HEK293 (cell line): ENCODE results near the gene PRPF31.

Experiments used
- CTCF ChIA-PET: fragments of 350-600 bp; formaldehyde crosslinking; extraction: SDS; loops from one replicate; lab custom pipeline; 2021; ENCODE audit warnings: antibody characterized with exemption; lab: Yijun Ruan, JAX
- POLR2A ChIA-PET: fragments of 300-600 bp; formaldehyde crosslinking; extraction: SDS; loops from one replicate; lab custom pipeline; 2020; ENCODE audit warnings: antibody characterized with exemption, inconsistent platforms; lab: Yijun Ruan, JAX
- H3K27ac ChIP-seq: fragments of 200-500 bp; sonication (Bioruptor generic); 2 replicates; pipeline ENCODE4 v1.5.1; 2014; ENCODE audit warnings: low read depth, low read length, control low read depth, inconsistent platforms; ENCODE audit errors: extremely low read depth
- H3K36me3 ChIP-seq, 2 experiments: fragments of 200-500 bp in 1 of 2; sonication (Bioruptor generic) in 1 of 2; 1 replicate in 1 of 2; 2 replicates in 1 of 2; pipeline ENCODE4 v1.5.1; 2014 to 2017; ENCODE audit warnings: inconsistent platforms in 2 of 2, low read length in 2 of 2; ENCODE audit not compliant: control insufficient read depth in 2 of 2, insufficient read depth in 1 of 2
- H3K4me1 ChIP-seq: fragments of 200-500 bp; sonication (Bioruptor generic); 2 replicates; pipeline ENCODE4 v1.5.1; 2014; ENCODE audit warnings: mild to moderate bottlenecking, low read length, inconsistent platforms; ENCODE audit not compliant: control insufficient read depth, insufficient read depth
- H3K4me3 ChIP-seq: 2 replicates; pipeline ENCODE4 v1.5.1; 2011; ENCODE audit warnings: low read depth, mild to moderate bottlenecking, control low read depth, low read length, moderate library complexity
- H3K9me3 ChIP-seq: fragments of 200-500 bp; sonication (Bioruptor generic); 2 replicates; pipeline ENCODE4 v1.5.1; 2014; ENCODE audit warnings: low read depth, low read length, inconsistent platforms; ENCODE audit not compliant: control insufficient read depth, insufficient read depth
- EGR2 ChIP-seq: fragments of 450-650 bp; formaldehyde crosslinking; IDR thresholded peaks from 2 replicates; pipeline ENCODE4 v1.5.1; 2016; ENCODE audit warnings: low read depth, missing biosample characterization, missing genetic modification characterization
- GFI1B ChIP-seq: fragments of 450-650 bp; formaldehyde crosslinking; IDR thresholded peaks from 2 replicates; pipeline ENCODE4 v1.5.1; 2016; ENCODE audit warnings: missing biosample characterization, missing genetic modification characterization
- HOXA7 ChIP-seq: sonication (generic); formaldehyde crosslinking; IDR thresholded peaks from 2 replicates; pipeline ENCODE4 v1.8.1; 2022; ENCODE audit warnings: missing genetic modification reagents, borderline replicate concordance
- HOXC10 ChIP-seq: sonication (generic); formaldehyde crosslinking; IDR thresholded peaks from 2 replicates; pipeline ENCODE4 v1.8.1; 2023; ENCODE audit warnings: mild to moderate bottlenecking, missing genetic modification reagents
- KLF1 ChIP-seq: fragments of 450-650 bp; formaldehyde crosslinking; IDR thresholded peaks from 2 replicates; pipeline ENCODE4 v1.5.1; 2016; ENCODE audit warnings: missing biosample characterization, missing genetic modification characterization
- KLF10 ChIP-seq: fragments of 450-650 bp; IDR thresholded peaks from 2 replicates; pipeline ENCODE4 v1.5.1; 2018; ENCODE audit warnings: missing biosample characterization, mild to moderate bottlenecking, missing genetic modification characterization
- KLF16 ChIP-seq: fragments of 450-650 bp; formaldehyde crosslinking; IDR thresholded peaks from 2 replicates; pipeline ENCODE4 v1.5.1; 2017; ENCODE audit warnings: missing biosample characterization, missing genetic modification characterization
- KLF8 ChIP-seq: fragments of 450-650 bp; formaldehyde crosslinking; IDR thresholded peaks from 2 replicates; pipeline ENCODE4 v1.5.1; 2016; ENCODE audit warnings: missing biosample characterization, missing genetic modification characterization
- KLF9 ChIP-seq: fragments of 450-650 bp; formaldehyde crosslinking; IDR thresholded peaks from 2 replicates; pipeline ENCODE4 v1.5.1; 2016; ENCODE audit warnings: missing biosample characterization, missing genetic modification characterization, low read depth
- PRDM4 ChIP-seq: fragments of 450-650 bp; formaldehyde crosslinking; IDR thresholded peaks from 2 replicates; pipeline ENCODE4 v1.5.1; 2017; ENCODE audit warnings: missing biosample characterization, missing genetic modification characterization
- REPIN1 ChIP-seq: fragments of 450-650 bp; formaldehyde crosslinking; IDR thresholded peaks from 2 replicates; pipeline ENCODE4 v1.5.1; 2017; ENCODE audit warnings: missing biosample characterization, missing genetic modification characterization, low read depth
- SP3 ChIP-seq: fragments of 450-650 bp; formaldehyde crosslinking; IDR thresholded peaks from 2 replicates; pipeline ENCODE4 v1.5.1; 2016; ENCODE audit warnings: missing biosample characterization, missing genetic modification characterization
- SP7 ChIP-seq: fragments of 450-650 bp; formaldehyde crosslinking; IDR thresholded peaks from 2 replicates; pipeline ENCODE4 v1.5.1; 2016; ENCODE audit warnings: missing biosample characterization, missing genetic modification characterization
- TSHZ1 ChIP-seq: fragments of 450-650 bp; formaldehyde crosslinking; IDR thresholded peaks from 2 replicates; pipeline ENCODE4 v1.5.1; 2016; ENCODE audit warnings: missing biosample characterization, missing genetic modification characterization, borderline replicate concordance
- YY2 ChIP-seq: fragments of 450-650 bp; formaldehyde crosslinking; IDR thresholded peaks from 2 replicates; pipeline ENCODE4 v1.5.1; 2016; ENCODE audit warnings: missing biosample characterization, missing genetic modification characterization
- ZIC2 ChIP-seq: fragments of 450-650 bp; formaldehyde crosslinking; IDR thresholded peaks from 2 replicates; pipeline ENCODE4 v1.5.1; 2016; ENCODE audit warnings: missing biosample characterization, missing genetic modification characterization
- ZNF140 ChIP-seq: fragments of 450-650 bp; formaldehyde crosslinking; IDR thresholded peaks from 2 replicates; pipeline ENCODE4 v1.5.1; 2016; ENCODE audit warnings: missing biosample characterization, missing genetic modification characterization
- ZNF223 ChIP-seq: fragments of 450-650 bp; formaldehyde crosslinking; IDR thresholded peaks from 2 replicates; pipeline ENCODE4 v1.5.1; 2016; ENCODE audit warnings: missing biosample characterization, missing genetic modification characterization
- ZNF335 ChIP-seq: fragments of 450-650 bp; formaldehyde crosslinking; conservative IDR thresholded peaks from 2 replicates; pipeline ENCODE4 v1.5.1; 2016; ENCODE audit warnings: missing biosample characterization, missing genetic modification characterization
- ZNF350 ChIP-seq: fragments of 450-650 bp; formaldehyde crosslinking; IDR thresholded peaks from 2 replicates; pipeline ENCODE4 v1.5.0; 2017; ENCODE audit warnings: missing biosample characterization, mild to moderate bottlenecking, missing genetic modification characterization
- ZNF561 ChIP-seq: fragments of 450-650 bp; IDR thresholded peaks from 2 replicates; pipeline ENCODE4 v1.5.1; 2018; ENCODE audit warnings: missing biosample characterization, missing genetic modification characterization, borderline replicate concordance
- ZNF626 ChIP-seq: fragments of 450-650 bp; sonication (Bioruptor Pico); formaldehyde crosslinking; IDR thresholded peaks from 2 replicates; pipeline ENCODE4 v1.5.1; 2018; ENCODE audit warnings: missing biosample characterization, missing genetic modification characterization, inconsistent platforms
- ZNF645 ChIP-seq: fragments of 450-650 bp; formaldehyde crosslinking; IDR thresholded peaks from 2 replicates; pipeline ENCODE4; 2016; ENCODE audit warnings: missing biosample characterization, missing genetic modification characterization
- ZNF776 ChIP-seq: fragments of 450-650 bp; formaldehyde crosslinking; IDR thresholded peaks from 2 replicates; pipeline ENCODE4 v1.5.0; 2017; ENCODE audit warnings: missing biosample characterization, missing genetic modification characterization, borderline replicate concordance
- ZNF777 ChIP-seq: fragments of 450-650 bp; formaldehyde crosslinking; IDR thresholded peaks from 2 replicates; pipeline ENCODE4 v1.5.1; 2017; ENCODE audit warnings: missing biosample characterization, missing genetic modification characterization, borderline replicate concordance
- ZNF837 ChIP-seq: fragments of 450-650 bp; formaldehyde crosslinking; IDR thresholded peaks from 2 replicates; pipeline ENCODE4 v1.5.1; 2016; ENCODE audit warnings: missing biosample characterization, missing genetic modification characterization
- ZSCAN30 ChIP-seq: fragments of 450-650 bp; IDR thresholded peaks from 2 replicates; pipeline ENCODE4 v1.5.1; 2018; ENCODE audit warnings: missing biosample characterization, mild to moderate bottlenecking, missing genetic modification characterization, moderate library complexity
- ZXDB ChIP-seq: fragments of 450-650 bp; formaldehyde crosslinking; IDR thresholded peaks from 2 replicates; pipeline ENCODE4 v1.5.1; 2016; ENCODE audit warnings: missing biosample characterization, missing genetic modification characterization

Gene PRPF31

GRCh38 chr19:54136864-54137698, 21.5 kb downstream of the PRPF31 start (continued):
- TF ChIP-seq TSHZ1 (tag by site-specific recombination): peak; percentile 55
- peak; percentile 99 for TF ChIP-seq ZNF561 (tag by site-specific recombination)
- peak; percentile 79; the same call in 1 of the 2 replicates for TF ChIP-seq ZNF335
- no peak; the same call in 1 of the 2 replicates for TF ChIP-seq SP7 (tag by site-specific recombination)
- peak; percentile 75; the same call in 1 of the 2 replicates for TF ChIP-seq KLF9 (tag by site-specific recombination)
- TF ChIP-seq KLF1 (tag by site-specific recombination): peak; percentile 61; the same call in 1 of the 2 replicates
- 0 out of 2 replicates have a peak, but pooled peaks have one; percentile 45 for TF ChIP-seq HOXC10 (CRISPR knock-in tag)
- TF ChIP-seq EGR2 (tag by site-specific recombination): peak; percentile 94
- peak; percentile 18; the same call in 1 of the 2 replicates for TF ChIP-seq KLF8 (tag by site-specific recombination)
- TF ChIP-seq, all 188 proteins: peak for 19

GRCh38 chr19:54137699-54138488, 22.3 kb downstream of the PRPF31 start, which contains the start of gene CNOT3:
Gene CNOT3, plus strand, starts transcription at chr19:54137762. Its CDS starts 5,217 bp downstream, at chr19:54142979.
- H3K4me3 ChIP-seq: peak within 1 kb of the TSS; percentile 94
- POLR2A ChIA-PET: interaction anchor here (0.6 to 5.5 kb wide), 30 partner anchors 8 to 1588 kb away, joined by 3 to 116 read pairs (median 6); partner anchors contain the start of genes LENG1, LENG8, LENG9 and MBOAT7
- CTCF ChIA-PET: interaction anchor here (0.8 to 1.7 kb wide), 5 partner anchors 20 to 94 kb away, joined by 4 to 6 read pairs (median 5); partner anchors contain the start of gene LENG1
- H3K36me3 ChIP-seq: peaks cover 8 to 44% of the 10 kb centered on the region in 2 experiments
- peaks cover 2% of the 10 kb centered on the region for H3K9me3 ChIP-seq
- peak within 1 kb of the TSS; percentile 88 for H3K27ac ChIP-seq
- H3K4me1 ChIP-seq: peaks cover 13% of the 10 kb centered on the region
- no peak for TF ChIP-seq ZNF837 (tag by site-specific recombination)
- no peak for TF ChIP-seq ZNF350 (tag by site-specific recombination)
- TF ChIP-seq REPIN1 (tag by site-specific recombination): no peak
- no peak for TF ChIP-seq ZSCAN30 (tag by site-specific recombination)
- TF ChIP-seq ZNF777: no peak
- no peak for TF ChIP-seq ZNF776 (tag by site-specific recombination)
- TF ChIP-seq ZNF140 (tag by site-specific recombination): no peak
- no peak; the same call in 1 of the 2 replicates for TF ChIP-seq KLF10
- TF ChIP-seq KLF16 (tag by site-specific recombination): peak; percentile 47; the same call in 1 of the 2 replicates
- TF ChIP-seq HOXA7 (CRISPR knock-in tag): no peak
- no peak for TF ChIP-seq EGR2 (tag by site-specific recombination)
- peak; percentile 14; the same call in 1 of the 2 replicates for TF ChIP-seq ZXDB (tag by site-specific recombination)
- TF ChIP-seq KLF1 (tag by site-specific recombination): no peak
- no peak for TF ChIP-seq ZNF645 (tag by site-specific recombination)
- TF ChIP-seq PRDM4 (tag by site-specific recombination): 0 out of 2 replicates have a peak, but pooled peaks have one; percentile 22
- peak; percentile 80 for TF ChIP-seq YY2 (tag by site-specific recombination)
- TF ChIP-seq SP3 (tag by site-specific recombination): no peak
- TF ChIP-seq ZIC2 (tag by site-specific recombination): peak; percentile 27; the same call in 1 of the 2 replicates
- no peak for TF ChIP-seq ZNF626 (tag by site-specific recombination)
- TF ChIP-seq GFI1B (tag by site-specific recombination): no peak
- no peak for TF ChIP-seq ZNF223
